Activated gamma-delta T cell treated with anti-CD3 and anti-CD28 coated beads, Interleukin-2, amount 50 U/mL, for 16 hours (primary cell): ENCODE measurements around the gene ADAM12.

Experiments
- DNase-seq: peaks from one replicate; pipeline ENCODE4 v3.0.0-alpha.2; 2020; ENCODE audit warnings: low read depth

The ADAM12 gene

DNA sequence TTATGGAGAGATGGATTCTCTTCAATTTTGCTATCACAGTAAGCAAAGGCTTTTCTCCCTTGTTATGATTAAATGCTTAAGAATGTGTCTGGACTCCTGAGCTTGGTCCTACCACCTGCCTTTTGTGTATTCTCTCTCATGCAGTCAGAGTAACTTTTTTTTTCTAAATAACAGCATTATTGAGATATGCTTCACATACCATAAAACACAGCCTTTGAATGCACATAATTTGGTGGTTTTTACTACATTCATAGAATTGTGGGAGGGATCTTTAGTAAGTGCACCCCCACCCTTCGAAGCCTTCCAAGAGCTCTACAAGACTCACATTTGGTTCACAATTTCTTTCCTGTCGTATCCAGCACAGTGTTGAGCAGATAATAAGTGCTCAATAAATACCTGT, 175.5 kb downstream of the ADAM12 start:
- DNase-seq, result no peak

DNA sequence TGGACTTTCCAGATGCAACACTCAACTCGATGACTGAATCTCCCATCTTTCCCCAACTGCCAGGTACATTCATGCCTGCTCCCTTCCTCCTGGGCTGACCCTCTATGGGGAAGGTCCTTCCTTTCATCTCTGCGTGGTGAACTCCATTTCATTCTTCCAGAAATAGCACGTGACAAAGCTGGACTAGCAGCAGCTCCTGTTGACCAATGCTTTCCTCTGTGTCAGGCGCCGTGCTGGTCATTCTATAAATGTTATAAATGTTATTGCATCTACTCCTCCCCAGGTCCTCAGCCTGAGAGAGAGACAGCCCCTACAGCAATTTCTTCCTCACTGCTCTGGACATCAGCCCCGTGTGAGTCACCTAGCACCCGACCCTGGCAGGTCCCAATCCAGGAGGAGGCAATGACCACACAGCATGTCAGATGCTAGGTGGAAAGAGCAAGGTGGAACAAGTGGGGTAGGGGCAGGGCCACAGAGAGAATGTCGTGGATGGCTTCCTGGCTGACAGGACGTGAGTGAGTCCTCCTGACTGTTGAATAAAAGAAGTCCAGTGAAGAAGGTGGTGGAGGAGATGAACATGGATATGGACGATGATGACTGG, 178.1 kb downstream of the ADAM12 start:
- no peak for DNase-seq

DNA sequence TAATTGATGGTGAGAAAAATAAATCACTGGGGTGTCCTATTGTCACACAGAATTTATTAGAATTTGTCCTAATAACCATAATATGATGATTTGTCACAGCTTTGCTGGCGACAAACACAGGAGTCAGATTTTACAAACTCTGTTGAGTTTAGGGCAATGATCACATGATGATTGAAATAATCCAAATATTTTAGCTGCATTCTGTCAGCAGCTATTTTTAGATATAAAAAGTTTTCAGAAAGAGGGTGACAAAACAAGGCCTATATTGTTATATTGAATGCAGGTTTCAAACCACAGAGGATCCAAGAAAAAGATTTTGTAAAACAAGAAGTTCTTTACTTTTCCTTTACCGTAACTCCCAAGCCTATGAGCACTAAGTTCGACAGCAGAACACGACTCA, 178.8 kb downstream of the ADAM12 start:
- DNase-seq, result no peak

DNA sequence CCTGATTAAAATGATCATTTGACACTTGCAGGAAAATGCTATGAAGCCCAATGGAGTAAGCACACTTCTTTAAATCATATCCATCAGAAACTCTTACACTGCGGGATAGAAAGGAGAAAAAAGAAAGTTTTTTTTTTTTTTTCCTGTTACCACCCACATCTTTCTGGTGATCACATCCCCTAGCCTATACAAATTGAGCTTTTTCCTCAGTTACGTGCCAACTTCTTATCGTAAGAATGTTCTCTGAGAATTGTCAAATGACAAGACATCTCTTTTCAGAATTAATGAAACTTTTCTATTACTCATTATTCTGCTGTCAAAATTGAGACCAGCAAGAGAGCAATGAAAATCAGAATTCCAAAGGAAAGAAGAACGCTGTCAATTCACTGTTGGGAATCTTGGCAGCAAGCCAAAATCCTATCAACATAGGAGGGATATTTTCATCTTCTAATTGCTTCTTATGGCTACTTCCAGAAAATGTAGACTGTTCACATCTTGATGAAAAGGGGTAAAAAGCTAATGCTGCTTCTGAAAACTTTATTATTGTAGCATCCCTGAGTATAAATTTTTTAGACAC, 179.5 kb downstream of the ADAM12 start:
- DNase-seq, result no peak

DNA sequence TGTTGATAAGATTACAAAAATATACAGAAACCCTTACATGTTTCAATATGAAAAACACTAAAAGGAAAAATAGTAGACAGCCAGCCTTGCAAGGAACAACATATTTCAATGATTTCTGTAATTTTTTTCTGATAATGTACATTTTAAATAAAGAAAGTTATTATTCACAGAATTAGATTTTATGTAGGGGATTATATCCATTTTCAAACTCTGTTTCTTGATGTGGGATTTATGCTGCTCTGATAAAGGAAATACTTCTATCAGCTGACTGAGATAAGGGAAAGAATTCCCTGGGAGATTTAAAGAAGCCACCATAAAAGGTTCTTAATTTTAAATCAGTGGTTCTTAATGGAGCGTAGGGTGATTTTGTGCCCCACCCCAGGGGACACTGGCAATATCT, 180.4 kb downstream of the ADAM12 start:
- DNase-seq, result no peak

DNA sequence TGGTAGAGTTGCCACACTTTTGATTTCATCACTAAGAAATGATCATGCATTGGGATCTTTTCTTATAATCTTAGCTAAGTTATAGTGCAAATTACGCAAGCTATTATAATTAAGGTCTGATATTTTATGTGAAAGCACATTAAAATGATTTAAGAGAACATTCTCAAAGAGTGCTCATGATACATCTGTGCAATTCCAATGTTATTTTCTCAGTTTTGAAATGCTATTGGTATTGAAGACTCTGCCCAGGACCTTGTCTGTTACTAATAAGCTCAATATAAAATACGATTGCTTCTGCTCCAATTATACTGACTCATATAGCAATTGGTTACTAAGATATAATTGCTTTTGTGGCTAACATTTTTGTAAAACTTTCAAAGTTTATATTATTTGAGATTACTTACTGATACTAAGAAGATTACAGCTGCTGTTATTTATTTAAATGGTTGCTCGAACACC, 180.9 kb downstream of the ADAM12 start:
- no peak for DNase-seq

DNA sequence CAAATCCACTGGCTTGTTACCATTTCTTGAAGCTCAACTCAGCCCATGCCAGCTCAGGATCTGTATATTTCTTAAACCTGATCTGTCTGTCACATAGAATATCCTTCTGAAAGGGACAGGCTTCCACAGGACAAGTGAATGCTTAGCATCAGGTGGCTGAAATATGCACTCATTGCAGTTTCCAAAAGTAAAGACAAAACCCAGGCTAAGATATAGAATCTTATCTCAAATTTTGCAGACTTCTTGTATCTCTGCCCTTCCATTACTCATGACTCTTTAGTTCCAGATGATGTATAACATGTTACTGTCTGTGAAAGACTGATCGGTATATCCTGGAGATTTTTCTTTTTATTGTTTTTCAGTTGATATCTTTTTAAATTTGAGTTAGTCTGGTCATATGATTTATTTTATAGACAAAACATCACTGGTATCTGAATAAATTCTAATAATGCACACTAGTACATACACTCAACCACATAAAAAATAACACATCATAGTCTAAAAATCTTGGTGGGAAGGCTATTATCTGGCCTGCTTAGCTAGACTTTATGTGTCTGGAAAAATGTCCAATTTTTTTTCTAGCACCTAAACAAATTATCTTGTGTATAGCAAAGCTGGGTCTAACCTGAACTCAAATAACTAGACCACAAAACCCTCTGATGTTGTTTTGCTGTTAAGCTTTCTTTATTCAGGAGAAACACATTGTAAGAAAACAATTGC, 182.6 kb downstream of the ADAM12 start:
- DNase-seq, result no peak

DNA sequence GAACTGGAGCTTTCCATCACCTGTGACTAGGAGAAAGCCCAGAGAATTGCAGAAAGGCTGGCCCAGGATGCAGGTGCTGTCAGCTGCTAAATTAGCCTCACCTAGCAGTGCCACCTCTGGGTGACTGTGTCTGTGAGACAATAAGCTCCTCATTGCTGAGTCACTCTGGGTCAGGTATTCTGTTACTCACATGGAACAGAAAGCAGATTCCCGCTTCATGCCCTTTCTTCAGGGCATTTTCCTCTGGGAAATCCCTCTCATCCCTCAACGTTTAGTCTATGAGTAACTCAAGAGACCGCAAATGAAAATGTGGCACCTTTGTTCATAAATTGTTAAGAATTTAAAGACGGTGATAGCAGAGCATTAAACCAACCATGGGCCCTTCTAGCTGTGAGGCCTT, 184.0 kb downstream of the ADAM12 start:
- no peak for DNase-seq

DNA sequence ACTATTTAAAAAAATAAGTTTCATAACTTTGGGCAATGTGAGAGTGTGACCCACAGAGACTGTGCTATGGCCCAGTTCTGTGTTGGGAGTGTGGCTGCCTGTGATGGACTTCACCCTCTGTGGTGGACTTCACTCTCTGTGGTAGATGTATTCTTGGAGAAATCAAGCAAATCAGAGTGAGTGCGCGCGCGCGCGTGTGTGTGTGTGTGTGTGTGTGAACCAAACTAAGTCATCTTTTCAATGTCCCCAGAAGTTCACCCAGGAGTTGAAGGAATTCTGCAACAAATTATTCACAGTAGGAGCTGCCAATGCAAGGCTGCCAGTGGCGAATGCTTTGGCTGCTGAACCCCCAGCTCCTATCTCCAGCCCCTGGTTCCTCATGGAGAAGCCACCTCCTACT, 184.5 kb downstream of the ADAM12 start:
- no peak for DNase-seq

DNA sequence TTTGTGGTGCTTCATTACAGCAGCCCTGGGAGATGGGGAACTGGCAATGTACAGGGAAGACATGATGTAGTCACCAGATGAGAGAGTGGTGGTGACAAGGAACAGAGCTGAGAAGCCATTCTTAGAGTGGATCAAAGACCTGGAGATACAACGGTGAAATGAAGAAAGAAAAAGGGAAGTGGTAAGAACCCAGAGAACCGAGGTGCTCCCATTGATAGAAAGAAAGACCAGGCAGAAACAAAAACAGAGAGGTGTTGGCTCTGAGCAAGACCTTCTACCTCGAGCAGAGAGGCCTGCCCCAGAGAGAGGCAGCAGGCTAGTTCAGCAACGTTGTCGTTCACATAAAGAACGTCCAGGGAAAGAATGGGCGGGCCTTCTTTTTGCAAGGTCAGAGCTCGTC, 186.7 kb downstream of the ADAM12 start:
- DNase-seq, result no peak

DNA sequence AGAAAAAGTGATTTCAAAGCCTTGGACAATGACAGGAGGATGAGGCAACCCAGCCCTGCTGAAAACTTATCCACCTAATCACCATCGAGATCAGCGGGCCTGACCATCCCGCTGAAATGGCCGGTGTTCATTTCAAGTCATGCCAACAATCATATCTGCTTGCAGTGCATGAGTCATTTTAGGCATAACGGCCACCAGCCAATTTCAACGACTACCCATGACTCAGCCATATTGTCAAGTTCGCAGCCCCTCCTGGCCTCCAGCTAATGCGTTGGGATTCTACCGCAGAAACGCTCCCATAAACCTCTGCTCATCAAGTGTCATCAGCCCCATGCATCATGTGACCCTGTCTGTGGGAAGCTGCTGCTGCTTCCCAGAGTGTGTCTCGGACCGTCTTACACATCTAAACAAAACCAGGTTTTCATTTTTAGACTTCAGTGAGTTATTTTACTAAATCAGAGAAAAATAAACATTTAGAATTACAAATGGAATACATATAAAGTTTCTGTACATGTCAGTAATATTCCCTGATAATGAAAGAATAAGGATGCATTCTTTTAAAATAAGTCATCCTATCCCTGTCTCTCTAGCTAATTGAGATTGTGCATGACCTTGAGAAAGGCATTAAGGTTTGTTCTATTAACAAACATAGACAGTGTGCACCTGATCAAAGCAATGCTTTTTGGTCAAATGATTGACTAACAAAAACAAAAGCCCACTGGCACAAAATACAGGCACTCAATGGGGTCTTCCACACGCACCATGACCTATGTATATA, 188.9 kb downstream of the ADAM12 start:
- no peak for DNase-seq

DNA sequence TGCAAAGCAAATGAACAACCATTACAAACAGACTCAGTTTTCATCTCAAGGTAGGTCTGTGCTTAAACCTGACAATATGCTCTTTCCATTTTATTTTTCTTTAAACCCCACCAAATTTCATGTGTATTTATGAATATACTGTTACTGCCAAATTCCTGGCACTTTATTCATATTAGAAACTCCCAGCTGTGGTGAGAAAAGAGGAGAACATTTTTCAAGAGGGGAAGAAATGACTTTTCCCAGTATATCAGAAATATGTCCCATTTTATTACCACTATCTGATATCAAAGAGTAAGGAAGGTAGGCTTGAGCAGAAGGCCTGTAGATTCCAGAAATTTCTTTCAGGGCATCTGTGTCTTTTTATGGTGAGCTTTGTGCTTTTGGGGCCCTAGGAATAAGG, 189.6 kb downstream of the ADAM12 start:
- no peak for DNase-seq

DNA sequence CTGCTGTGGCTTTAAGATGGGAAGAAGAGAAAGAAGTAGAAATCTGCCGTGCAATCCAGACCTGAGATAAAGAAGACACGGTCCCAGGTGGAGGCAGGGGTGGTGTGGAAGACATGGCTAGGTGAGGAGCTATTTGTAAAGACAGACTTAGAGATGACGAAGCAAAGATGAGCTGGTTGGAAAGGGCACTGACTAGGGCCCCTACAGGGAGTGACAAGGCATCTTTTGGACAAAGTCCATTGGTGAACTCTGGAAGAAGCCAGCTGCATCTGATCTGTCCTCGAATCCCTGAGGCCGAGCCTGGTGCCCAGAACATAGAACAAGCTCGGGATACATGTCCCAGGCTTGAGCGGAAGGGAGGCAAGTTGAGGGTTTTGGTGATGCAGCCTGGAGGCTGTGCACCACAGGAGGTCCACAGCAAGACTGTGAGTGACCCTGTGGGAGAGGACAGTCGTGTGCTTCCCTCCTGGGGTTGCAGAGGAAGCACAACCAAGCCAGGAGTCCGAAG, 191.2 kb downstream of the ADAM12 start:
- DNase-seq, result no peak

DNA sequence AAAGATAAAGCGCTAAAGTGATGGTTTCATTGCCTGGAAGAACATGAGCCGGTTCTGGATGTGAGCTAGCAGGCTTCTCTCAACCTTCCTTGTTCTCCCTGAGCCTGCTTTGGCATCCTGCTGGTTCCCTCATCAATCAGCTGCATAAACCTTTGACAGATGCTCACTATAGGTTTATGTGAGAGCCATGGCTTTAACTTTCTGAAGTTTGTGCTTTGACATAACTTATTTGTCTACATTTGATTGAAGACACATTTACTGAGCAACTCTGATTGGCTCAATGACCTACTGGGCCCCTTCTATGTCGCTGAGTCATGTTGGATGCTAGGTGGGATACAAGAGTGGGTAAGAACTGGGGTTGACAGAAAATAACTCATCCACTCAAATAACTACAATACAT, 192.0 kb downstream of the ADAM12 start:
- DNase-seq, result no peak

DNA sequence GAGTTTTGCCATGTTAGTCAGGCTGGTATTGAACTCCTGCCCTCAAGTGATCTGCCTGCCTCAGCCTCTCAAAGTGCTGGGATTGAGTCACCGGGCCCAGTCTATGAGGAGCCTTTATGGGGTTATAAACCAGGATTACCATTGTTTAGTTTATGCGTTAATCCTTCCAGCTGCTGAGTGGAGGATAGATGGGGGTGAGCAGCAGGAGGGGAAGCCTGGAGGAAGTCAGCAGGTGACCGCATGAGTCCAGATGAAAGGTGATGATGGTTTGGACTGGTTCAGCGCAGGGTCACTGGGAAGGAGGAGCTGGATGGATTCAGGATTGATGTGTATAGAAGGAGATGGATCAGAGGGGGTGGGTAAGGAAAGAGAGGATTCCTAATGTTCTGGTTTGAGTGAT, 197.1 kb downstream of the ADAM12 start:
- no peak for DNase-seq

DNA sequence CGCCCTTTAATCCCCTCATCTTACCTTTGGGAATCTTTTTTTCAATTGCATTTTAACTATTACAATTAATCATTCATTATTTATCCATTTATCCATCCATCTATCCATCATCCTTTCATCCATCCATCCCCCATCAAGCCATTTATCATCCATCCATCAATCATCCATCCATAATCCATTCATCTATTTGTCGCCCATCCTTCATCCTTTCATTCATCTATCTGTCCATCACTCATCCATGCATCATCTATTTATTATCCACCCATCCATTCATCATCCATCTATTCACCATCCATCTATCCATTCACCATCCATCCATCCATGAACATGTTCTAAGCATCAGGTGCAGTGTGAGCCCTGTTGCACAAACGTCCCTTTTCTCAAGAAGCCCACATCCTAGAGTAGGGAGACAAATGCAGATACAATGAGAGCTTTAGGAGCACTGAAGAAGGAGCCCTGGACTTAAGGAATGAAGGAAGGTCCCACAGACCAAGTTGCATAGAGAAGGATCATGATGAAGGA, 199.5 kb downstream of the ADAM12 start:
- no peak for DNase-seq

DNA sequence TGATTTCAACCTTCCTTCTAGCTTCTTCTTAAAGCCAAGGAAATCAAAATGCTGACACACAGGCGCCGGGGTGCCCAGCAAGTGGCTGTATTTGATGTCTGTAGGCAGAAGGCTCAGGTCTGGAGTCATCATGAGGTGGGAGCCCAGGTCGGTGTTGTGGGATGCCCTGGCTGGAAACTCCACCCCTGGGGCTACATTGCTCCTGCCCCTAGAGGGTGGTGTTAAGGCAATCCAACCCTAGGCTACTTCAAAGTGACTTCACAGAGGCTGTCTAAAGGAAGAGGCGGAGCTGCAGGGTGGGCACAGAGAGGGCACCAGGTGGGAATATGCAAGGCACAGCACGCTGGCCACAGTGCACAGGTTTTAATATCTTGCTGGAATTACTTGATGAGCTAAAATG, 200.9 kb downstream of the ADAM12 start:
- DNase-seq, result no peak

DNA sequence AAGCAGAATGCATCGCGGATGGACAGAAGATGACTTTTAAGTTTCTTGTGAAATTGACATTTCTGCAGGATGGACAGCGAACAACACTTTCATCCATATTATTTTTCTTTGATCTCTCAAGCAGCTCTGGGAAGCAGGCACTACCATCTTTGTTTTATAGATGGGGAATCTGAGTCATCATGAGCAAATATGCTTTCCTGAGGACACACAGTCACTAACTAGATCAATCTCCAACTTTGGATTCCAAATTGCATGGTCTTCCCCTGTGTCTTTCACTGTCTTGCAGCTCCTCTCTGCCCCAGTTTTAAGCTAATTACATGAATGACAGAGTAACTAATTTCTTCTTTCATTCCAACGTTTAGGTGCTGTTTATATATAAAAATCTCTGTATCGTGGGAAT, 201.5 kb downstream of the ADAM12 start:
- no peak for DNase-seq

DNA sequence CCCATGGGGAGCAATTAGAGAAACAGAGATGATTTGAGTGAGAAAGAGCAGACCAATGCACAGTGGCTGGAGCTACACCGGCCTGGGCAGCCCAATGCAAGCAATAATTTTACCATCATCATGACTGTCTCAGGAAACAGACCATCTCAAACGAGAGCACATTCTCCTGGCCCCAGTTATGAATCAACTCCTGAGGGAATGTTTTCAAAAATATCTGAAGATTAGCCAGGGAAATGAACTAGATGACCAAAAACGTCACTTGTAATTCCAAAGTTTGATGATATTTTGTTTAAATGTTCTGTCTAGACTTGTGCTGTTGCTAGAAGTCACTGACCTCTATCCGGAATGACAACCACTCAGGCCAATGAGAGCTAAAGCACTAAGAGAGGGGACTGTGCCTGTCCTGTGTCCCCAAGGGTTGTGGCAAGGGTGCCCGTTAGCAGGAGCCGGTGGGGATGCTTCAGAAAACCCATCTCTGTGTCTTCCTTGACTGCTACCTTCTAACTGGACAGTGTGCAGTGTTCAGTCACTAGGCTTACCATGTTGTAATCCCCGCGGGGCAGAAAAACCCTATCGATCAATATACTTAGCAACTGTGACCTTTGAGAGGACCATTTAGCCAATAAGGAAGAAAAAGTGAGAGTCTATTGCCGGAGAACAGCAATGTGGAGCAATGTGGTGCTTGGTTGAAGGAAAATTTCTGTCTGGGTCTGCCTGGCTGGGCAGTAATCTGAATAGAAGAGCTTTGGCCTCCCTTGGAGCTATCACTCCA, 202.4 kb downstream of the ADAM12 start:
- DNase-seq, result no peak

DNA sequence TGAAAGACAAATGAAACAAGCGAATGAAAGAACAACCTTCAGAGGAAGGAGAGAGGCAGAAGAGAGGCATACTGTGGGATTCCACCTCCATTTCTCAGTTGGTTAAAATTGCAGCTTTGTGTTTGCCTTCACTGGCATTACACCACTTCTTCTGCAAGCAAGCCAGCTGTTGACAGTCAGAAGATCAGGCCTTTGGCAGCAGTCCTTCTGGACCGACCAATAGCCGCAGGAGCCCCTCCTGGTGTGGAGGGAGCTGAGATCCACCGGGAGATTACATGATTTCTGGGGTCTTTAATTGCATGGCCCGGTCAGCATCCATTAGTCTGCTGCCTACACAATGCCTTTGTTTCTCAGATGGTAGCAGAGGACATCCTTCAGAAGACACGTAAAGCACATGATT, 206.7 kb downstream of the ADAM12 start:
- no peak for DNase-seq

DNA sequence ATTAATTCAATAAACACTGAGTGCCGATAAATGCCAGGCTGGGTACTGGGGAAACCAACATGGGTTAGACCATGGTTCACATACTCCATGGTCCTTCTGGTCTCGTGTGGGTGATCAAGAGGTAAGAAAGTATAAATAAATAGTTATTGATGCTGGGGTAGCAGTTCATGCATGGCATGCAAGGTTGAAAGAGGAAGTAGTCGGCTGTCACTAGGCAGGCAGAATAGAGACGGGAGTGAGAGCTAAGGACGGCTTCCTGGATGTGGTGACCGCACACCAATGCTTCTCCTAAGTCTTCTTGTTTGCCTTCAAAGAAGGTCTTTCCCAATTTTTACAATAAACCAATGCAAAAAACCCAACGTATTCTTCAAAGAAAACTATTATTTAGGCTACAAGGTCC, 208.6 kb downstream of the ADAM12 start:
- DNase-seq, result no peak
